ENCODE data around the gene CACNA2D4. TPM values are rescaled to one million over a fixed set of nuclear protein-coding genes. Genes with fewer than 3 reads are reported as not detected.

CACNA2D4 gene
- total RNA-seq, 1 donor from 2014 or later: not detected

GRCh38 chr12:1848745-1849144, 69.7 kb downstream of the CACNA2D4 start:
- DNase-seq: peak; percentile 18
- Mint-ChIP-seq H3K4me1 (ENCODE audit: low read depth, unreplicated experiment) (peaks cover 8% of the 10 kb centered on the region), H3K36me3 (ENCODE audit: unreplicated experiment) (no peaks in the 10 kb centered on the region), H3K27me3 (ENCODE audit: unreplicated experiment) (peaks cover 4% of the 10 kb centered on the region), H3K9me3 (ENCODE audit: unreplicated experiment) (no peaks in the 10 kb centered on the region), H3K27ac (ENCODE audit: unreplicated experiment) (no peak overlapping the region), H3K4me3 (ENCODE audit: unreplicated experiment) (no peak overlapping the region)
- TF ChIP-seq CTCF (IDR thresholded peaks at IDR 0.05; ENCODE audit: partially characterized antibody, unreplicated experiment): no peak

GRCh38 chr12:1848146-1848545, 70.3 kb downstream of the CACNA2D4 start:
- H3K4me1 Mint-ChIP-seq (ENCODE audit: low read depth, unreplicated experiment): peaks cover 8% of the 10 kb centered on the region
- TF ChIP-seq CTCF (IDR thresholded peaks at IDR 0.05; ENCODE audit: partially characterized antibody, unreplicated experiment): no peak
- peaks cover 4% of the 10 kb centered on the region for H3K27me3 Mint-ChIP-seq (ENCODE audit: unreplicated experiment)
- H3K4me3 Mint-ChIP-seq (ENCODE audit: unreplicated experiment): no peak overlapping the region
- peak; percentile 2 for DNase-seq
- no peaks in the 10 kb centered on the region for H3K9me3 Mint-ChIP-seq (ENCODE audit: unreplicated experiment)
- H3K27ac Mint-ChIP-seq (ENCODE audit: unreplicated experiment): peak overlapping the region; percentile 40
- H3K36me3 Mint-ChIP-seq (ENCODE audit: unreplicated experiment): no peaks in the 10 kb centered on the region

GRCh38 chr12:1847411-1847810, 71.0 kb downstream of the CACNA2D4 start:
- peak; percentile 6 for DNase-seq
- H3K27me3 Mint-ChIP-seq (ENCODE audit: unreplicated experiment): peaks cover 4% of the 10 kb centered on the region
- peaks cover 8% of the 10 kb centered on the region for H3K4me1 Mint-ChIP-seq (ENCODE audit: low read depth, unreplicated experiment)
- no peak overlapping the region for H3K4me3 Mint-ChIP-seq (ENCODE audit: unreplicated experiment)
- no peaks in the 10 kb centered on the region for H3K36me3 Mint-ChIP-seq (ENCODE audit: unreplicated experiment)
- no peak for TF ChIP-seq CTCF (IDR thresholded peaks at IDR 0.05; ENCODE audit: partially characterized antibody, unreplicated experiment)
- H3K9me3 Mint-ChIP-seq (ENCODE audit: unreplicated experiment): no peaks in the 10 kb centered on the region
- no peak overlapping the region for H3K27ac Mint-ChIP-seq (ENCODE audit: unreplicated experiment)

- peaks cover 4% of the 10 kb centered on the region for H3K27me3 Mint-ChIP-seq (ENCODE audit: unreplicated experiment)
- peak; percentile 7 for DNase-seq
- H3K9me3 Mint-ChIP-seq (ENCODE audit: unreplicated experiment): no peaks in the 10 kb centered on the region
- TF ChIP-seq CTCF (IDR thresholded peaks at IDR 0.05; ENCODE audit: partially characterized antibody, unreplicated experiment): no peak
- peaks cover 8% of the 10 kb centered on the region for H3K4me1 Mint-ChIP-seq (ENCODE audit: low read depth, unreplicated experiment)
- H3K36me3 Mint-ChIP-seq (ENCODE audit: unreplicated experiment): no peaks in the 10 kb centered on the region
- H3K4me3 Mint-ChIP-seq (ENCODE audit: unreplicated experiment): no peak overlapping the region
- no peak overlapping the region for H3K27ac Mint-ChIP-seq (ENCODE audit: unreplicated experiment)
These were observed 71.7 kb downstream of the CACNA2D4 start for GRCh38 chr12:1846421-1847405.

- no peaks in the 10 kb centered on the region for H3K9me3 Mint-ChIP-seq (ENCODE audit: unreplicated experiment)
- DNase-seq: no peak
- H3K4me1 Mint-ChIP-seq (ENCODE audit: low read depth, unreplicated experiment): peaks cover 13% of the 10 kb centered on the region
- H3K27me3 Mint-ChIP-seq (ENCODE audit: unreplicated experiment): peaks cover 4% of the 10 kb centered on the region
- H3K36me3 Mint-ChIP-seq (ENCODE audit: unreplicated experiment): no peaks in the 10 kb centered on the region
- H3K27ac Mint-ChIP-seq (ENCODE audit: unreplicated experiment): no peak overlapping the region
- no peak overlapping the region for H3K4me3 Mint-ChIP-seq (ENCODE audit: unreplicated experiment)
- TF ChIP-seq CTCF (IDR thresholded peaks at IDR 0.05; ENCODE audit: partially characterized antibody, unreplicated experiment): no peak
These were observed 72.6 kb downstream of the CACNA2D4 start for GRCh38 chr12:1845886-1846285.
